ENCODE data around the gene ANKRD35.
"Not testable (repeated sequence)": the region's sequence is repeated elsewhere in the genome, so short reads cannot be mapped to it uniquely, and the experiment has no call there.

ANKRD35 gene

DNA sequence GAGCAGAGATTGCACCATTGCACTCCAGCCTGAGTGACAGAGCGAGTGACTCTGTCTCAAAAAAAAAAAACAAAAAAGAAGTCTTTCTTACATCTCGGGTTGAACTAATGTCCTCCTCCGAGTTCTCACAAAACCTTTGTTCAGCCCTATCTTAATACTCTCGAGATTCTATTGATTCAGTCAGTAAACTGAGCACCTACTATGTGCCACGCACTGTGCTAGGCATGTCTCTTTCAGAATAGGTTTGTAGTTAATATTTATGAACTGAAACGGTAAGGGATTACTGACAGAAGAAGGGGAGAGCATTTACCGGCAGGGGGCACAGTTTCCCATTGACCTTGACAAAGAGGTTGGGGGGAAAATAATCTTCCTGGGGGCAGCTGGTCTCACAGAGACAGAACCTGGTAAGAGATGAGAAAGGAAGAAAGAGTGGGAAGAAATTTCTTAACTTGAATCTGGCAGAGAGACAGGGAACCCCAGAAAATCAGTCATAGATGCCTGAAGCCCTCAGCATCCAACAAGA lies 30.2 kb downstream of the ANKRD35 start:
- no peaks in the 10 kb centered on the region for H3K9me3 Mint-ChIP-seq
- peaks cover 17% of the 10 kb centered on the region for H3K4me1 Mint-ChIP-seq (ENCODE audit: low read depth)
- no peak for DNase-seq
- H3K27ac Mint-ChIP-seq, result no peak overlapping the region
- no peaks in the 10 kb centered on the region for H3K27me3 Mint-ChIP-seq
- peaks cover 55% of the 10 kb centered on the region for H3K36me3 Mint-ChIP-seq (ENCODE audit: low read depth)
- no peak overlapping the region for H3K4me3 Mint-ChIP-seq

GRCh38 chr1:145849356-145850160 lies 36.1 kb downstream of the ANKRD35 start:
- Mint-ChIP-seq H3K36me3 (ENCODE audit: low read depth) (peaks cover 48% of the 10 kb centered on the region), H3K27me3 (no peaks in the 10 kb centered on the region), H3K9me3 (no peaks in the 10 kb centered on the region), H3K4me1 (ENCODE audit: low read depth) (peaks cover 19% of the 10 kb centered on the region), H3K27ac (peak overlapping the region; percentile 64), H3K4me3 (no peak overlapping the region)
- no peak for DNase-seq

DNA sequence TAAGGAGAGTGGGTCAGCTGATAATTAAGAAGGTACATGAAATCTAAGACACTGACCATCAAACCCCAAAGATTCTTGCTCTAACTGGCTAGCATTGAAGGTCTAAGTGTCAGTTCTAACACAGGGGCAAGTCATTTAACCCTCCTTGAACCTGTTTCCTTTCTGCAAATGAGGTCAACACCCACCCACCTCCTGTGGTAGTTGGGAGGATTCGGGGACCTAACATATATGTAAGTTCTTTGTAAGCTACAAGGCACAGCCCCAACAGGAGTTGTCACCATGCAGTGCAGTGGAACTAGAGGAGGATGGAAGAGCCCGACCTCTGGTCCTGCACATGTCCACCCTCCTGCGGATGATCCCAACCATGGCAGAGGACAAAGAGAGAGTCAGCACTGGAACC lies 37.8 kb downstream of the ANKRD35 start:
- Mint-ChIP-seq H3K9me3 (no peaks in the 10 kb centered on the region), H3K36me3 (ENCODE audit: low read depth) (peaks cover 36% of the 10 kb centered on the region), H3K4me3 (no peak overlapping the region), H3K27me3 (no peaks in the 10 kb centered on the region), H3K4me1 (ENCODE audit: low read depth) (peaks cover 19% of the 10 kb centered on the region), H3K27ac (peak overlapping the region; percentile 34)
- no peak for DNase-seq

GRCh38 chr1:145846201-145846612 lies 39.5 kb downstream of the ANKRD35 start:
- Mint-ChIP-seq H3K9me3 (no peaks in the 10 kb centered on the region), H3K27me3 (no peaks in the 10 kb centered on the region), H3K4me1 (ENCODE audit: low read depth) (peaks cover 19% of the 10 kb centered on the region), H3K4me3 (no peak overlapping the region), H3K27ac (peak overlapping the region; percentile 26), H3K36me3 (ENCODE audit: low read depth) (peaks cover 43% of the 10 kb centered on the region)
- DNase-seq, result peak; percentile 54

DNA sequence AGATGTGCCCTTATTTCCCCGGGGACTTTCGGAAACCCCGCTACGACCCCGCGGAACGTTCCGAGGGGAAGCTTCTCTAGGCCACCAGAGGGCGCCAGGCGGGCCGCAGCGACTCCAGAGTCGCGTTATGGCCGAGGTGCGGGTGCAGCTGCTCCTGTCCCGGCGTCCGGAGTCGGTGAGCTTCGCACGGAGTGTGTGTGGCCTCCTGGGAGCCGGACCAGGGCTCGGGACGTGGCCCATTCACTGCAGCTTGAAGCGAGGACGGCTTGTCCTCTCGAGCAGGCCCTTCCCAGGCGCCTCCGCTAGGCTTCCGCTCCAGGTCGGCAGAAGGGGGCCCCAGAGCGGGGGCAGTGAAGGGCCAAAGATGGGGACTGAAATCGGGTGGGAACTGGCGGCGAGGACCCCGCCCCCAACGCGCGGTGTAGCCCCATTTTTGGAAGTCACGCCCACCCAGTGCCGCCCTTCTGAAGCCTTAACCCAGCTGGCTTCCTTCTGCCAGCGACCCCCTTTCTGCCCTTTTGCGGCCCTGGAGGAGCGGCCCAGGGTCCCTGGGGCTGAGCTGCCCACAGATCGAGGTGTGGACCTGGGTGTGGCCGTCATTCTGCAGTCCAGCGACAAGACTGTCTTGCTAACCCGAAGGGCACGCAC lies 40.0 kb downstream of the ANKRD35 start, which contains the start of gene NUDT17:
Gene NUDT17 (plus strand): TSS at position 117 of the 648 bp plus-strand sequence. CDS start 11 bp downstream, at position 128.
- Mint-ChIP-seq H3K4me3 (no peak within 1 kb of the TSS), H3K4me1 (ENCODE audit: low read depth) (peaks cover 19% of the 10 kb centered on the region), H3K27me3 (no peaks in the 10 kb centered on the region), H3K9me3 (no peaks in the 10 kb centered on the region), H3K27ac (peak within 1 kb of the TSS; percentile 26), H3K36me3 (ENCODE audit: low read depth) (peaks cover 43% of the 10 kb centered on the region)
- peak; percentile 86 for DNase-seq

DNA sequence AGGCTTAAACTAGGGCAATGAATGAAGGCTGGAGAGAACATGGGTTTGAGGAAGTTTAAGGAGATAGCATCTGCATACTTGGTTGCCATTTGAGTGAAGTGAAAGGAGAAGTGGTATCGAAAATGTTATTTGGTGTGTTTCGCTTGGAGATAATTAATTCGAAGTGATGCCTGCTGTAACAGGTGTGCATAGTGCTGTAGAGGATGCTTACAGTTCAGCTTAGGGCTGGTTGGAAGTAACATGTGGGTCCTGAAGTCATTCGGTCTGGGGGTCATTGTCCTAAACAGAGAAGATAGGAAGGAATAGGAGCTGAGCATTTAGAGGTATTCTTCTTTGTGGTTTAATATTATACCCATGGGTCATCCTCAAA lies 40.5 kb downstream of the ANKRD35 start:
- Mint-ChIP-seq H3K27ac (no peak overlapping the region), H3K9me3 (no peaks in the 10 kb centered on the region), H3K4me1 (ENCODE audit: low read depth) (peaks cover 17% of the 10 kb centered on the region), H3K4me3 (no peak overlapping the region), H3K27me3 (no peaks in the 10 kb centered on the region), H3K36me3 (ENCODE audit: low read depth) (peaks cover 43% of the 10 kb centered on the region)
- no peak for DNase-seq

DNA sequence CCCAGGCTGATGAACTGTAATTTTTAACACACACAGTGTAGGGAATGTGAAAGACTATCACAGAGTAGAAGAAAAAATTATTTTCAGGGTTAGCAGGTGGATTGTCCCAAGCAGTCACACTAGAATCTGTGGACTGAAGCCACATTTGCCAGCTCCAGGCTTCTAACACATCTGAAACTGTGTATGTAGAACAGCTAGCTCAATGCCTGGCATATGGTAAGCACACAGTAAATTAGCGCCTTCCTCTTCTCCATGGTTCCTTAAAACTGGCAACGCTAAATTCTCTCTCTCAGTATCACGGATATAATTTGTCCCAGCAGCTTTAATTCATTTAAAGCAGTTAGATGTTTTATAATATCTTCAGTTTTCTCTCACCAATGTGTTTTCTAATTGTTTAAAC lies 42.6 kb downstream of the ANKRD35 start:
- no peak overlapping the region for H3K27ac Mint-ChIP-seq
- H3K4me3 Mint-ChIP-seq, result no peak overlapping the region
- H3K9me3 Mint-ChIP-seq, result no peaks in the 10 kb centered on the region
- H3K36me3 Mint-ChIP-seq (ENCODE audit: low read depth), result peaks cover 52% of the 10 kb centered on the region
- H3K4me1 Mint-ChIP-seq (ENCODE audit: low read depth), result peaks cover 13% of the 10 kb centered on the region
- no peaks in the 10 kb centered on the region for H3K27me3 Mint-ChIP-seq
- DNase-seq, result no peak

GRCh38 chr1:145837656-145838055 lies 48.0 kb downstream of the ANKRD35 start:
- no peak for DNase-seq
- H3K9me3 Mint-ChIP-seq, result no peaks in the 10 kb centered on the region
- H3K4me3 Mint-ChIP-seq, result no peak overlapping the region
- H3K4me1 Mint-ChIP-seq (ENCODE audit: low read depth), result peaks cover 6% of the 10 kb centered on the region
- H3K27me3 Mint-ChIP-seq, result no peaks in the 10 kb centered on the region
- H3K27ac Mint-ChIP-seq, result peak overlapping the region; percentile 19
- H3K36me3 Mint-ChIP-seq (ENCODE audit: low read depth), result peaks cover 94% of the 10 kb centered on the region

- not testable (repeated sequence) for H3K9me3 Mint-ChIP-seq, H3K27me3 Mint-ChIP-seq, DNase-seq, H3K4me3 Mint-ChIP-seq, H3K27ac Mint-ChIP-seq
- H3K36me3 Mint-ChIP-seq (ENCODE audit: low read depth), result peaks cover 90% of the 10 kb centered on the region
- H3K4me1 Mint-ChIP-seq (ENCODE audit: low read depth), result peaks cover 36% of the 10 kb centered on the region
Observed at GRCh38 chr1:145830810-145831209, 54.9 kb downstream of the ANKRD35 start.

DNA sequence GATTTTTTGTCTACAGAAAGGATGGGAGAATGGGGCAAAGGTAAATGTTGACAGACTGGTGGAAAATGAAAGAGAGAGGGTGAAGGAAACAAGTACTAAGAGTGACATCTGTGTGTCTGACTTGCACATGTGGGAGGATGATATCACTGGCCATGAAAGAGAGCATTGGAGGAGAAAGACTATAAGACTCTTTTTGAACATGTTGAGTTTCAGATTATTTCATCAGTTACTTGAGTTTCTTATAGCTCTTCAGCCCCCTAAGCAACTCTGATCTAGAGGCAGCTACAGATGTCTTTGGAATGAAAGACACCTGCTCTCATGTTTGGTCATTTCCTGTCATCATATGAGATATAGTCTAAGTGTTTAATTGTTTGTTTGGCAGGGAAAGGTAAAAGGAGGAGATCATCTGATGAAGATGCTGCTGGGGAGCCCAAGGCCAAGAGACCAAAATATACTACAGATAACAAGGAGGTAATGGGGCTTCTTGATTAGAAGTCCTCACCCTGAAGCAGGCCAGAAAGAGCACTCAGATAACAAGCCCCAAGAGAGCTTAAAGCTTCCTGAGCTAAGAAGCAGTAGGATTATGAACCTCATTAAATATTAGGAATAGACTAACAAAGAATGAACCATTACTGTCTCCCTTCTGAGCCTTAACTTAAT lies 57.2 kb downstream of the ANKRD35 start:
- Mint-ChIP-seq H3K36me3 (ENCODE audit: low read depth) (peaks cover 84% of the 10 kb centered on the region), H3K9me3 (no peaks in the 10 kb centered on the region), H3K4me3 (peak overlapping the region; percentile 21), H3K4me1 (ENCODE audit: low read depth) (peaks cover 45% of the 10 kb centered on the region), H3K27ac (peak overlapping the region; percentile 92), H3K27me3 (no peaks in the 10 kb centered on the region)
- DNase-seq, result no peak

DNA sequence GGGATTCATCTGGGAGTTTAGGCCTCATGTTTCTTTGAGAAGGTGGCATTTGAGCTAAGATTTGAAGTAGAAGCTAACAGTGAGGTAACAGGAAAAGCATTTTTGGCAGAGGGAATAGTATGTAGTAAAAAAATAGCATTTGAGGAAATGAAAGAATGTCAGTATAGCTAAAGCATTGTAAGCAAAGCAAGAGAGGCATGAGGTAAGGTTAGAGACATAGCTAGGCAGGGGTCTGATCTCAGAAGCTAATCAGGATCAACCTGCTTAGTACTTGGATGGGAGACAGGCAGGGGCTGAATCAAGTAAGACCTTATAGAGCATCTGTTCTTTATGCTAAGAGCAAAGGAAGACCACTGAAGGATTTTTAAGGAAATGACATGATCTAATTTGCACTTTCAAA lies 57.7 kb downstream of the ANKRD35 start:
- peak overlapping the region; percentile 21 for H3K4me3 Mint-ChIP-seq
- DNase-seq, result no peak
- H3K9me3 Mint-ChIP-seq, result no peaks in the 10 kb centered on the region
- H3K36me3 Mint-ChIP-seq (ENCODE audit: low read depth), result peaks cover 81% of the 10 kb centered on the region
- H3K27ac Mint-ChIP-seq, result peak overlapping the region; percentile 92
- H3K4me1 Mint-ChIP-seq (ENCODE audit: low read depth), result peaks cover 44% of the 10 kb centered on the region
- no peaks in the 10 kb centered on the region for H3K27me3 Mint-ChIP-seq

GRCh38 chr1:145826030-145826429 lies 59.6 kb downstream of the ANKRD35 start:
- Mint-ChIP-seq H3K27ac (peak overlapping the region; percentile 58), H3K27me3 (no peaks in the 10 kb centered on the region), H3K36me3 (ENCODE audit: low read depth) (peaks cover 65% of the 10 kb centered on the region), H3K4me3 (peak overlapping the region; percentile 98), H3K9me3 (no peaks in the 10 kb centered on the region), H3K4me1 (ENCODE audit: low read depth) (peaks cover 50% of the 10 kb centered on the region)
- no peak for DNase-seq

DNA sequence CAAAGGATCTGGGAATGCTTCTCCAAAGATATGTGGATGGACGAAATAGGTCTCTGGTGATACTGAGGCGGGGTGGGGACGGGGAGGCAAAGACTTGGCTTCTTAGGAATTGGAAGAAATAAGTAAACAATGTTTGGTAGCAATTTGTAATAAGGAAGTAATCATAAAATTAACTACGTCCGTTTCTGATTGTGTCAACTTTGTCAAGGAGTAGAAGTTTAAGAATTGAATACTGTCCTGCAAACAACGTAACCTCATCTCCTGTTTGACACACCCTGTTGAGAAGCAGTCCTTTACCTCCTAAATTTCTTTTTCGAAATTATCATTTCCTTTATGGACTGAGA lies 61.2 kb downstream of the ANKRD35 start:
- H3K4me1 Mint-ChIP-seq (ENCODE audit: low read depth), result peaks cover 51% of the 10 kb centered on the region
- H3K4me3 Mint-ChIP-seq, result peak overlapping the region; percentile 98
- no peaks in the 10 kb centered on the region for H3K27me3 Mint-ChIP-seq
- no peaks in the 10 kb centered on the region for H3K9me3 Mint-ChIP-seq
- H3K27ac Mint-ChIP-seq, result peak overlapping the region; percentile 98
- DNase-seq, result no peak
- H3K36me3 Mint-ChIP-seq (ENCODE audit: low read depth), result peaks cover 51% of the 10 kb centered on the region

GRCh38 chr1:145823565-145824498 lies 61.8 kb downstream of the ANKRD35 start, which contains the start of the genes POLR3C and RNF115:
Gene POLR3C, plus strand, starts transcription at chr1:145824200. Its CDS starts 1,577 bp downstream, at chr1:145825777.
Gene RNF115, minus strand, starts transcription at chr1:145824095. Its CDS starts 222 bp downstream, at chr1:145823873.
- Mint-ChIP-seq H3K27me3 (no peaks in the 10 kb centered on the region), H3K36me3 (ENCODE audit: low read depth) (peaks cover 48% of the 10 kb centered on the region), H3K27ac (peak within 1 kb of the TSS; percentile 98), H3K4me1 (ENCODE audit: low read depth) (peaks cover 47% of the 10 kb centered on the region), H3K9me3 (no peaks in the 10 kb centered on the region), H3K4me3 (peak within 1 kb of the TSS; percentile 98)
- peak; percentile 87 for DNase-seq

Measured in activated T-cell treated with anti-CD3 and anti-CD28 coated beads, Interleukin-2, amount 50 U/mL, for 24 hours (primary cell).